Measurements from ENCODE around the gene BICRAL. TPM values are rescaled to one million over a fixed set of nuclear protein-coding genes. Genes with fewer than 3 reads are reported as not detected.

BICRAL gene
- total and polyA plus RNA-seq, 2 of the 4 experiments (the other 2 are of a cell fraction) = 4.0 to 6.1 TPM

- Histone ChIP-seq H3K14ac (replicated peaks; ENCODE audit: low read depth, low read length) (no peak overlapping the region), H3K18ac (ENCODE audit: low read depth, low read length) (no peak overlapping the region), H2BK20ac (ENCODE audit: low read depth, low read length) (no peak overlapping the region), H3K79me1 (ENCODE audit: low read depth in 1 of 2, low read length in 2 of 2) (0 out of 4 replicates have a peak, but pooled peaks cover 0 to 2% of the 10 kb centered on the region in 2 experiments), H2BK5ac (ENCODE audit: low read depth, low read length, poor library complexity, severe bottlenecking) (no peak overlapping the region), H2AFZ (replicated peaks; ENCODE audit: low read length, poor library complexity) (no peak overlapping the region), H3K9me1 (ENCODE audit: insufficient read depth, low read length) (no peaks in the 10 kb centered on the region), H4K20me1 (ENCODE audit: insufficient read depth, low read length) (no peaks in the 10 kb centered on the region), H2BK120ac (ENCODE audit: low read depth, low read length) (no peak overlapping the region), H2AK5ac (ENCODE audit: low read depth, low read length) (no peak overlapping the region), H3K27ac (ENCODE audit: insufficient read depth, low read length) (no peak overlapping the region), H4K91ac (ENCODE audit: insufficient read depth, low read depth, low read length) (no peak overlapping the region), H3K27me3 (ENCODE audit: control insufficient read depth, insufficient read depth, low read length) (no peaks in the 10 kb centered on the region), H3K4me3 (ENCODE audit: insufficient read depth, low read depth, low read length) (no peak overlapping the region), H2AK9ac (replicated peaks; ENCODE audit: low read depth, low read length, poor library complexity) (no peak overlapping the region), H3K23ac (ENCODE audit: low read depth, low read length) (no peak overlapping the region), H3K36me3 (ENCODE audit: control insufficient read depth, insufficient read depth, low read length) (no peaks in the 10 kb centered on the region), H3K4me2 (ENCODE audit: low read depth, low read length) (no peak overlapping the region), H4K8ac (ENCODE audit: low read depth in 2 of 2, low read length in 2 of 2) (no peak overlapping the region), H4K5ac (ENCODE audit: low read depth, low read length) (no peak overlapping the region), H3K9ac (ENCODE audit: low read depth, low read length) (no peak overlapping the region), H3K4ac (ENCODE audit: low read depth, low read length) (no peak overlapping the region), H2BK15ac (ENCODE audit: low read depth, low read length) (no peak overlapping the region), H3K56ac (ENCODE audit: extremely low read depth, insufficient read depth, low read length) (no peak overlapping the region), H3K9me3 (ENCODE audit: control insufficient read depth, insufficient read depth, low read length) (no peaks in the 10 kb centered on the region), H3K4me1 (ENCODE audit: control insufficient read depth, insufficient read depth, low read length) (no peaks in the 10 kb centered on the region)
- DNase-seq (no peak), ATAC-seq (ENCODE audit: low read depth) (no peak)
- in situ Hi-C loops (cut with MboI; ENCODE audit: low sequenced_read_pairs) = no loop called here
- no peak for TF ChIP-seq CTCF (conservative IDR thresholded peaks at IDR 0.05; ENCODE audit: low read depth, low read length)
- TF ChIP-seq NFE2L2 (IDR thresholded peaks at IDR 0.05; ENCODE audit: low read depth, low read length) = no peak
- TF ChIP-seq ELK1 (IDR thresholded peaks at IDR 0.05; ENCODE audit: borderline replicate concordance, low read depth, low read length) = no peak
- no peak for TF ChIP-seq MXI1 (IDR thresholded peaks at IDR 0.05; ENCODE audit: borderline replicate concordance, low read depth, low read length)
- TF ChIP-seq BHLHE40 (IDR thresholded peaks at IDR 0.05; ENCODE audit: low read depth, low read length) = no peak
- TF ChIP-seq RFX5 (IDR thresholded peaks at IDR 0.05; ENCODE audit: low read depth, low read length) = no peak
- CTCF ChIA-PET = interaction anchor here (1.5 kb wide), 1 partner anchor 11 kb away, joined by 4 read pairs; no protein-coding TSS in a partner anchor
- WGBS, 2 experiments (ENCODE audit: extremely low coverage in 2 of 2, insufficient read length in 1 of 2) = 83% methylated on average over 2 of the region's 3 CpGs; no CpG with 5 or more reads in 1 of the 2 experiments
- BruUV-seq (replicated peaks) = no TSS peak
- intact Hi-C loops (cut with micrococcal nuclease) = no loop called here
- dilution Hi-C loops (cut with HindIII; ENCODE audit: low sequenced_read_pairs, unreplicated experiment) = no loop called here
- POLR2A ChIA-PET (ENCODE audit: unreplicated experiment) = no interaction called here
Measured at GRCh38 chr6:42758756-42759430, 23.0 kb upstream of the BICRAL start.
